Thoracic aorta (tissue), 2 donors: ENCODE data around the gene PHETA2. TPM values are rescaled to one million over a fixed set of nuclear protein-coding genes. Genes with fewer than 3 reads are reported as not detected.

ENCODE experiments used
- ATAC-seq: fragments of 150-250 bp; one replicate; pipeline ENCODE4 v1.8.0; 2017; ENCODE audit warnings: low read depth; ENCODE audit not compliant: insufficient number of reproducible peaks, low FRiP score
- DNase-seq: peaks from one replicate; pipeline ENCODE4 v3.0.0-alpha.2; 2020; ENCODE audit warnings: low spot score
- H3K27ac ChIP-seq, 2 donors: fragments of 200-600 bp; sonication (generic); 1 replicate in 1 of 2; 2 replicates in 1 of 2; pipeline ENCODE4 v1.5.1; 2016; ENCODE audit warnings: mild to moderate bottlenecking in 2 of 2, moderate library complexity in 2 of 2
- H3K27me3 ChIP-seq: fragments of 200-600 bp; sonication (generic); replicated peaks from 2 replicates; pipeline ENCODE4 v1.6.0; 2016; ENCODE audit warnings: mild to moderate bottlenecking; ENCODE audit not compliant: insufficient read depth
- H3K36me3 ChIP-seq: fragments of 200-600 bp; sonication (generic); one replicate; pipeline ENCODE4 v1.5.1; 2016
- H3K4me1 ChIP-seq, 2 donors: fragments of 200-600 bp; sonication (generic); 1 replicate in 1 of 2; 2 replicates in 1 of 2; pipeline versions ENCODE4 v1.5.1 to v1.6.0; 2016; ENCODE audit warnings: low read depth in 2 of 2, mild to moderate bottlenecking in 1 of 2; ENCODE audit not compliant: control insufficient read depth in 1 of 2
- H3K4me3 ChIP-seq: fragments of 200-600 bp; sonication (generic); 2 replicates; pipeline ENCODE4 v1.5.1; 2016; ENCODE audit warnings: mild to moderate bottlenecking
- H3K9me3 ChIP-seq: fragments of 200-600 bp; sonication (generic); 2 replicates; pipeline ENCODE4 v1.5.1; 2016
- total RNA-seq, 2 donors: library from RNA; depleted of rRNA; stranded (reverse); fragments of >200 nt; gene quantifications; one replicate each; pipeline versions ENCODE4 v1.1.0 to v1.2.3, GENCODE V29; 2016
- TF ChIP-seq, protein P1 (sequence below): fragments of 200-600 bp; sonication (generic); IDR thresholded peaks from one replicate; pipeline ENCODE4 v1.5.1; 2019; ENCODE audit warnings: antibody characterized with exemption

PHETA2 gene, protein sequence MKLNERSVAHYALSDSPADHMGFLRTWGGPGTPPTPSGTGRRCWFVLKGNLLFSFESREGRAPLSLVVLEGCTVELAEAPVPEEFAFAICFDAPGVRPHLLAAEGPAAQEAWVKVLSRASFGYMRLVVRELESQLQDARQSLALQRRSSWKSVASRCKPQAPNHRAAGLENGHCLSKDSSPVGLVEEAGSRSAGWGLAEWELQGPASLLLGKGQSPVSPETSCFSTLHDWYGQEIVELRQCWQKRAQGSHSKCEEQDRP
- total RNA-seq = 10 to 100 TPM; 22.1 to 23.7 TPM

DNA sequence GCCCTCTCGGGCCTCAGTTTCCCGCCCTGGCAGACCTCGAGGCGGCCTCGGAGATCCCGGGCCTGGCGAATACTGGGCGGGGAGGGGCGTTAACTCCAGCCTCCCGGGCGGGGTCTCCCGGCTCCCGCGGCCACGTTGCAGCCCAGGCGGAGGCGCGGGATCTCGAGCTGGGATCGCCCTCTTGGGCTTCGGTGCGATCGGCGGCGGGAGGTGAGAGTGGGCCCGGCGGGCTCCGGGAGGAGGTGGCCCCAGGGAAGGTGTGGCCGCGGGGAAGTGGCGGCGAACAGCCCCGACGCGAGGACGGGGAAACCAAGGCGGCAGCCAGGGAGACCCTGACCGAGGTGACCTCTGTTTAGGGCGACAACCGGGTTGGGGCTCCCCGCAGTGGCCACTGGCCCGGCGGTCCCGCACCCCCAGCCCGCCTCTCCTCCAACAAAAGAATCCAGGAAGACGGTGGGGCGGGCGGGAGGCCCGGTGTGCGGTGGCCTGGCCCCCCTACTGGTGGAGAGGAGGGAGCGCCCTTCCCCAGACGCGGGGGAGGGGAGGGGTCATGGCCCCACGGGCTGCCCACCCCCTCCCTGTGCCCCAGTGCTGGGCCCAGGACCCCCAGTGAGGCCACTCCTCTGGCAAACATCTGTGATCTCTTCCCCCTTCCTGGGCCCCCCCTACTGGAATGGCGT is at the start of gene PHETA2:
PHETA2 (plus strand) TSS at position 117 of the 680 bp plus-strand sequence. CDS start 3,046 bp downstream, outside the sequence.
- peak within 1 kb of the TSS; percentile 90 for H3K4me3 ChIP-seq
- no peaks in the 10 kb centered on the region for H3K9me3 ChIP-seq
- DNase-seq (no peak), ATAC-seq (no peak)
- TF ChIP-seq, protein P1, sequence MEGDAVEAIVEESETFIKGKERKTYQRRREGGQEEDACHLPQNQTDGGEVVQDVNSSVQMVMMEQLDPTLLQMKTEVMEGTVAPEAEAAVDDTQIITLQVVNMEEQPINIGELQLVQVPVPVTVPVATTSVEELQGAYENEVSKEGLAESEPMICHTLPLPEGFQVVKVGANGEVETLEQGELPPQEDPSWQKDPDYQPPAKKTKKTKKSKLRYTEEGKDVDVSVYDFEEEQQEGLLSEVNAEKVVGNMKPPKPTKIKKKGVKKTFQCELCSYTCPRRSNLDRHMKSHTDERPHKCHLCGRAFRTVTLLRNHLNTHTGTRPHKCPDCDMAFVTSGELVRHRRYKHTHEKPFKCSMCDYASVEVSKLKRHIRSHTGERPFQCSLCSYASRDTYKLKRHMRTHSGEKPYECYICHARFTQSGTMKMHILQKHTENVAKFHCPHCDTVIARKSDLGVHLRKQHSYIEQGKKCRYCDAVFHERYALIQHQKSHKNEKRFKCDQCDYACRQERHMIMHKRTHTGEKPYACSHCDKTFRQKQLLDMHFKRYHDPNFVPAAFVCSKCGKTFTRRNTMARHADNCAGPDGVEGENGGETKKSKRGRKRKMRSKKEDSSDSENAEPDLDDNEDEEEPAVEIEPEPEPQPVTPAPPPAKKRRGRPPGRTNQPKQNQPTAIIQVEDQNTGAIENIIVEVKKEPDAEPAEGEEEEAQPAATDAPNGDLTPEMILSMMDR = peak; percentile 60
- no peaks in the 10 kb centered on the region for H3K36me3 ChIP-seq
- H3K4me1 ChIP-seq = peaks cover 20 to 62% of the 10 kb centered on the region in 2 donors
- no peaks in the 10 kb centered on the region for H3K27me3 ChIP-seq
- peak within 1 kb of the TSS; percentile 86 to 88 for H3K27ac ChIP-seq

GRCh38 chr22:42025421-42025820 is 48.6 kb upstream of the PHETA2 start:
- no peak overlapping the region for H3K27ac ChIP-seq
- no peaks in the 10 kb centered on the region for H3K9me3 ChIP-seq
- no peak for DNase-seq
- no peak for ATAC-seq
- no peaks in the 10 kb centered on the region for H3K36me3 ChIP-seq
- H3K4me1 ChIP-seq = no peaks in the 10 kb centered on the region
- no peaks in the 10 kb centered on the region for H3K27me3 ChIP-seq
- TF ChIP-seq, protein P1 = no peak
- no peak overlapping the region for H3K4me3 ChIP-seq

- no peak overlapping the region for H3K27ac ChIP-seq
- H3K4me1 ChIP-seq = no peaks in the 10 kb centered on the region
- ATAC-seq (no peak), DNase-seq (no peak)
- no peak overlapping the region for H3K4me3 ChIP-seq
- H3K27me3 ChIP-seq = no peaks in the 10 kb centered on the region
- no peaks in the 10 kb centered on the region for H3K36me3 ChIP-seq
- TF ChIP-seq, protein P1 = no peak
- H3K9me3 ChIP-seq = no peaks in the 10 kb centered on the region
Observed at GRCh38 chr22:42026705-42027104, 47.3 kb upstream of the PHETA2 start.

GRCh38 chr22:42033263-42034181 is 40.5 kb upstream of the PHETA2 start:
- ATAC-seq (no peak), DNase-seq (no peak)
- Histone ChIP-seq H3K4me1 (no peaks in the 10 kb centered on the region), H3K9me3 (no peaks in the 10 kb centered on the region), H3K27ac (no peak overlapping the region), H3K27me3 (no peaks in the 10 kb centered on the region), H3K36me3 (no peaks in the 10 kb centered on the region), H3K4me3 (no peak overlapping the region)
- TF ChIP-seq, protein P1 = no peak

- no peak for DNase-seq
- no peaks in the 10 kb centered on the region for H3K9me3 ChIP-seq
- no peaks in the 10 kb centered on the region for H3K4me1 ChIP-seq
- no peaks in the 10 kb centered on the region for H3K36me3 ChIP-seq
- H3K27me3 ChIP-seq = no peaks in the 10 kb centered on the region
- no peak overlapping the region for H3K27ac ChIP-seq
- H3K4me3 ChIP-seq = no peak overlapping the region
- no peak for ATAC-seq
- TF ChIP-seq, protein P1 = no peak
Observed at GRCh38 chr22:42035256-42035655, 38.8 kb upstream of the PHETA2 start.
